ENCODE data around the gene FAM171A1. TPM values are rescaled to one million over a fixed set of nuclear protein-coding genes. Genes with fewer than 3 reads are reported as not detected.
A peak's percentile ranks its signal among the peaks of the same experiment; 100 is the strongest.

The FAM171A1 gene
- total RNA-seq, 2 donors from 2014 or later = 36.5 to 39.0 TPM

GRCh38 chr10:15322356-15322755 lies 48.7 kb downstream of the FAM171A1 start:
- Histone ChIP-seq H3K9ac (ENCODE audit: extremely low read depth, low read length, poor library complexity, severe bottlenecking) (no peak overlapping the region), H3K36me3 (ENCODE audit: control insufficient read depth, insufficient read depth, low read length) (no peaks in the 10 kb centered on the region), H3K4me3 (ENCODE audit: low read length) (no peak overlapping the region), H3K4me1 (ENCODE audit: control insufficient read depth, insufficient read depth, low read length) (no peaks in the 10 kb centered on the region), H3K27me3 (ENCODE audit: control insufficient read depth, insufficient read depth, low read length, poor library complexity, severe bottlenecking) (no peaks in the 10 kb centered on the region), H3K9me3 (ENCODE audit: control insufficient read depth, low read length) (peaks cover 5% of the 10 kb centered on the region), H3K27ac (ENCODE audit: low read depth, low read length) (no peak overlapping the region)
- no peak for TF ChIP-seq CTCF (conservative IDR thresholded peaks at IDR 0.05)
- no peaks in the 10 kb centered on the region for H3K4me1 Mint-ChIP-seq
- H3K4me3 Mint-ChIP-seq = no peak overlapping the region
- WGBS, 2 experiments (ENCODE audit: insufficient coverage in 1 of 2, insufficient read length in 1 of 2) = 97 to 100% methylated on average over 2 of the region's 2 CpGs
- peaks cover 14% of the 10 kb centered on the region for H3K36me3 Mint-ChIP-seq (ENCODE audit: low read depth)
- H3K9me3 Mint-ChIP-seq = peaks cover 5% of the 10 kb centered on the region
- H3K27me3 Mint-ChIP-seq (ENCODE audit: insufficient read depth) = no peaks in the 10 kb centered on the region
- no peak overlapping the region for H3K27ac Mint-ChIP-seq
- DNase-seq = no peak

- Histone ChIP-seq H3K4me1 (ENCODE audit: control insufficient read depth, insufficient read depth, low read length) (peaks cover 3% of the 10 kb centered on the region), H3K27me3 (ENCODE audit: control insufficient read depth, insufficient read depth, low read length, poor library complexity, severe bottlenecking) (no peaks in the 10 kb centered on the region), H3K36me3 (ENCODE audit: control insufficient read depth, insufficient read depth, low read length) (no peaks in the 10 kb centered on the region), H3K9ac (ENCODE audit: extremely low read depth, low read length, poor library complexity, severe bottlenecking) (no peak overlapping the region), H3K27ac (ENCODE audit: low read depth, low read length) (no peak overlapping the region), H3K4me3 (ENCODE audit: low read length) (no peak overlapping the region), H3K9me3 (ENCODE audit: control insufficient read depth, low read length) (peaks cover 5% of the 10 kb centered on the region)
- Mint-ChIP-seq H3K4me3 (no peak overlapping the region), H3K27ac (no peak overlapping the region), H3K9me3 (peaks cover 5% of the 10 kb centered on the region), H3K36me3 (ENCODE audit: low read depth) (peaks cover 11% of the 10 kb centered on the region), H3K27me3 (ENCODE audit: insufficient read depth) (no peaks in the 10 kb centered on the region), H3K4me1 (peaks cover 4% of the 10 kb centered on the region)
- 92 to 94% methylated on average over 4 to 5 of the region's 6 CpGs for WGBS, 2 experiments (ENCODE audit: insufficient coverage in 1 of 2, insufficient read length in 1 of 2)
- TF ChIP-seq CTCF (conservative IDR thresholded peaks at IDR 0.05) = no peak
- no peak for DNase-seq
Measured at GRCh38 chr10:15321431-15322341, 49.4 kb downstream of the FAM171A1 start.

GRCh38 chr10:15320522-15321203 lies 50.4 kb downstream of the FAM171A1 start:
- Mint-ChIP-seq H3K27ac (peak overlapping the region; percentile 28), H3K27me3 (ENCODE audit: insufficient read depth) (no peaks in the 10 kb centered on the region), H3K4me1 (peaks cover 14% of the 10 kb centered on the region), H3K36me3 (ENCODE audit: low read depth) (peaks cover 6% of the 10 kb centered on the region), H3K9me3 (peaks cover 5% of the 10 kb centered on the region), H3K4me3 (no peak overlapping the region)
- WGBS, 2 experiments (ENCODE audit: insufficient coverage in 1 of 2, insufficient read length in 1 of 2) = 97 to 100% methylated on average over 2 of the region's 3 CpGs
- Histone ChIP-seq H3K9me3 (ENCODE audit: control insufficient read depth, low read length) (peaks cover 5% of the 10 kb centered on the region), H3K27me3 (ENCODE audit: control insufficient read depth, insufficient read depth, low read length, poor library complexity, severe bottlenecking) (no peaks in the 10 kb centered on the region), H3K4me1 (ENCODE audit: control insufficient read depth, insufficient read depth, low read length) (peaks cover 4% of the 10 kb centered on the region), H3K36me3 (ENCODE audit: control insufficient read depth, insufficient read depth, low read length) (no peaks in the 10 kb centered on the region), H3K9ac (ENCODE audit: extremely low read depth, low read length, poor library complexity, severe bottlenecking) (no peak overlapping the region), H3K27ac (ENCODE audit: low read depth, low read length) (no peak overlapping the region), H3K4me3 (ENCODE audit: low read length) (no peak overlapping the region)
- TF ChIP-seq CTCF (conservative IDR thresholded peaks at IDR 0.05) = no peak
- DNase-seq = no peak
